Measurements from ENCODE around the gene IQCC.
A peak's percentile ranks its signal among the peaks of the same experiment; 100 is the strongest.
"Not testable (repeated sequence)": the region's sequence is repeated elsewhere in the genome, so short reads cannot be mapped to it uniquely, and the experiment has no call there.

IQCC gene

DNA sequence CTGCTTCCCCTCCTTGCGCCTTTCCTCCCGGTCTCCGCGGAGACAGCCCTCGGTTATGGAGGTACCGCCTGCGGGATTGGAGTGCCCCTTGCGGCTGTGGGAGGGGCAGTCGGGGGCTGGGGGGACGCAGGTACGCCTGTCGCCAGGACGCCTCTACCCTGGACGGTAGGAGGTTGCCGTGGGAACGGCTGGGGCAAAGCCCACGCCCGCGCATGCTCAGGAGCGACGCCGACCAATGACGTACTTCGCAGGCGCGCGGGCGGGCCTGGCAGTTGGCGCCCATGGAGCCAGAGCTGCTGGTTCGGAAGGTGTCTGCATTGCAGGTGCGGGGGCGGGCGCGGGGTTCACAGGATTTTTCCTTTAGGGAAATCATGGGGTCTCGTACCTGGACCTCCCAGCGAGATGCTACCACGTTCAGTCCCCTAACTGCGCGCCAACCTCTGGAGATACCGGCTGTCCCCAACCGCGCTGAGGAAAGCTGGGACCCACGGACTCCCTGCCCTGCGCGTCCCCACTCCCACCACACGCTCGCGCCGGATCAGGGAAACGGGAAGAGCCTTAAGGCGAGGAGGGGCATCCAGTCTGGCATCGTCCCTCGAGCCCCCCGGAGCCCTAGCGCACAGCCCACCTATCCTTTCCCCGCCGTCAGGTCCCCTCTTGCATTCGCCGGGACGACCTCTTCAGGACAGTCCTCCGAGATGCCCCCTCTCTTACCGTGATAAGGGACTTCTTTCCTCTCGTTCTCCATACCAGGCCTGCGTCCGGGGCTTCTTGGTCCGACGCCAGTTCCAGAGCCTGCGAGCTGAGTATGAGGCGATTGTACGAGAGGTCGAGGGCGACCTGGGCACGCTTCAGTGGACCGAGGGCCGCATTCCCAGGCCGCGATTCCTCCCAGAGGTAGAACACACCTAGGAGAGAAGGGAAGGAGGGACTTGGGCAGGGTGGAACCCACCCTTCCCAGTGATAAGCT is at the start of gene IQCC:
TSS of gene IQCC (plus strand) at position 271 of the 970 bp plus-strand sequence. CDS start at position 282, 11 bp downstream.
- peak; percentile 65 to 72 for DNase-seq (ENCODE audit: low read depth in 2 of 2)

DNA sequence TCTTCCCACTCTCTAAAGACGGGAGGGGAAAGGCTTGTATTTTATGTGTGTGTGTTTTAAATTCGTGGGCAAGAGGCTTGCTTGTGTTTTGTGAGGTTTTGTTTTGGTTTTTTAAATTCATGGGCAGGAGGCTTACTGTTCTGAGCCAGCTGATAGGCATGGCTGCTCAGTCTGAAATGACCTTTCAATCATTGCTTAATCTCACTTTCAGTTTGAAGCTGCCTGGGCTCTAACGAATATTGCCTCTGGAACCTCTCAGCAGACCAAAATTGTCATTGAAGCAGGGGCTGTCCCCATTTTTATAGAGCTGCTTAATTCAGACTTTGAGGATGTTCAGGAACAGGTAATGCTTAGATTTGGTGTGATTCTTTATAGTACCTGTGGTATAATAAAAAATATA is 46.3 kb upstream of the IQCC start:
- DNase-seq (ENCODE audit: low read depth in 2 of 2), result no peak

GRCh38 chr1:32163405-32163804 is 42.1 kb upstream of the IQCC start:
- DNase-seq (ENCODE audit: low read depth in 2 of 2), result no peak

- DNase-seq (ENCODE audit: low read depth in 2 of 2), result not testable (repeated sequence)
These were observed 39.8 kb upstream of the IQCC start for GRCh38 chr1:32165633-32166032.

DNA sequence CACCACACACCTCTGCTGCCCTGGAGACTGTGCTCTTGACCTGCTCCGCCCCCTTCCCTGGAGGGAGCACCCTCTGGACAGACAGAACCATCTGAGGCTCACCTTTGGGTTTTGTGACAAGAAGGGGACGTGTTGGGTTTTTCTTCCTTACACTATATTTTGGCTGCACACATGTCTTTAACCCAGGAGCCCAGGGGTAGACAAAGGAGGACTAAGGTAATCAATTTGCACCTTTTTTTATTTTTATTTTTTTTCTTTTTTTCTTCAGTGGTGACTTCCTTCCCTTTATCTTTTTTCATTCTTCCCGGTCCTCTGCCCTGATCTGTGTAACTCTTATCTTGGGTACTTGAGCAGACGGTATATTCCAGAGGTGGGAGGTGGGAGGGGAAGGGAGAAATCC is 34.5 kb upstream of the IQCC start:
- DNase-seq (ENCODE audit: low read depth in 2 of 2), result no peak

DNA sequence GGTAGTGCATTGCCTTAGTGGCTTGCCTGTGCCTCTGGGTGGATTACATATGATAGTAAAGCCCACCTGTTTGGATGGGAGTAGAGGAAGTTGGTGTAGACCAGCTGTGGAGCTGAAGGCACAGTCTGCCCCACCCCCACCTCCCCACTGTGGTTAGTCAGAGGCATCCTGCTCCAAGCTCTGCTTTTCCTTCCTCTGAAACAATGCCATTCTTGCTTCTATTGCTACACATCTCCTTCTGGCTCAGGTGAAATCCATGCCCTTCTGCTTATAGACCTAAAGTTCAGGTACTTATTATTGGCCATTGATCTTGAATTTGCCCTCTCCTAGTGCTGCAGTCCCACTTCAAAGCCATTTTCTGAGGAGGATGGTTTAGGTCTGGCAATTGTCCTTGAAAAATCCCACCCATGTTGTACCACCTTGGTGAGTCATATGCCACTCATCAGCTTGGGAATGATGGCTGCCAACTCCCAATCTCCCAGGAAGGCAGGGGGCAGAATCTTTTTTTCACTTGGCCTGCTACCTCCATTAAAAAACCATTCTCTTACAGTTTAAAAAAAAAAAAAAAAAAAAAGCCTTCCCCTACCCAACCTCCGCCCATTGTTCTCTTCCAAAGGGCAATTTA is 32.7 kb upstream of the IQCC start:
- no peak for DNase-seq (ENCODE audit: low read depth in 2 of 2)

DNA sequence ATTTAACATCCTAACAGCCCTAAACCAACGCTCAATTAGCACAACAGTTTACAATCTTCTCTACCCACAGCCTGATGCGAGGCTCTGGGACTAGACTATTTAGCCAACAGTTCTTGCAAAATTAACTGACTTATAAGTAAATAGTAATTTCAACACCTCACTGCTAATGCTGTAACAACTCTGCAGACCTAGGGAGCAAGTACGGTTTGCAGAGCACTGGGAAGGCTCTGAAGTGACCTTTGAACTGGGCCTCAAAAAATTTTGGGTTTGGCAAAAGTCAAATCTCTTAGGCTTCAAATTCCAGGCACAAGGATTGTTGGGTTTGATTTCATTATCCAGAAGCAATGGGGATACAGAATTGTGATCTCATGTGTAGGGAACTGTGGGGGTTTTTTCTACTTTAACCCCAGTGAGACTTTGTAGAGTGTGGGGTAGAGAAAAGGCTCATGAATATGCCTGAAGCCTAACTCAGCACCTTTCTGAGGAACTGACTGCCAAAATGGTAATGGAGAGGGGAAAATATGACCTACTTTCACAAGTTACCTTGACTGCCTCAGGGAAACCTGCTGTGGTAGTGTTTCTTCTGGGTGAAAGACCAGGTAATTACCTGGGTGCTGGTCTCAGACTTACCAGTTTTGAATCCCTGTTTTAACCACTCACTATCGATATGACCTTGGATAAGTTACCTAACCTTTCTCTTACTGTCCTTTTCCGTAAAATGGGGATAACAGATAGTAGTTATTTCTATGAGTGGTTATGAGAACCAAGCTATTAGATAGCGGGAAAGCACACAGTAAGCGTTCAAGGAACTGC is 26.9 kb upstream of the IQCC start:
- no peak for DNase-seq (ENCODE audit: low read depth in 2 of 2)

- DNase-seq (ENCODE audit: low read depth in 2 of 2), result no peak
These were observed 26.4 kb upstream of the IQCC start for GRCh38 chr1:32179193-32179442.

DNA sequence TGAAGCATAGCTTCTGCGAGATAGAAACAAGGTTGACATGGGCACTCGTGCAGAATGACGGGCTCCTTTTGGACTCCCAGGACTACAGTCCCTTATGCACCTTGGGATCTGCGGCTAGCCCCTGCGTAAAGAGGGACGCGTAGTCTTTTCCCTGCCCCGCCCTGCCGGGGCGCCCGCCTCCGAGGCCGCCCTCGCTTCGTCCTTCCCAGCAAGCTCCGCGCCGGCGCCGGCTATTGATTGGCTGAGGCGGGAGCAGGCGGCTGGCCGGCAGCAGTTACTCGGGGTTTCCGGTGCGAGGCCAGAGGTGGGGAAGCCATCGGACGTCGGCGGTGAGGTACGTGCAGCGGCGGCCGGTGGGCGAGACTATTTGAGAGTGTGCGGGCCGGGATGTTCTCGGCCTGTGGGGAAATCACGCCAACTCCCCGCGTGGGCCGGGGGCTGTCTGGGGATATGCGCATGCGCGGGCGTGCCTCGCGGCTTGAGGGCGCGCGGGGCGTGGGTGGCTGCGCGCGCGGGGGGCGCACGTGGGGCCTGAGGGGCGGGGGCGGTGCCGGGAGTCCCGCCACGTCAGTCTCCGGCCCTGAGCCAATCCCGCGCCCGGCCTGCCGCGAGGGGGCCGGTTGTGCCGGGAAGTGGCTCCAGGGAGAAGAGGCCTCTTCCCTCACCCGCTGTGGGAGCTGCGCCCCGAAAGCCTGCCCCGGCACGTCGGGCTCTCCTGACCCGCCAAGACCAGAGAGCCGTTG is 25.9 kb upstream of the IQCC start, which contains the start of gene TXLNA:
TSS of gene TXLNA (plus strand) at position 233 of the 743 bp plus-strand sequence. CDS start 671 bp downstream, outside the sequence.
- DNase-seq (ENCODE audit: low read depth in 2 of 2), result peak; percentile 75 to 80

- no peak for DNase-seq (ENCODE audit: low read depth in 2 of 2)
These were observed 25.0 kb upstream of the IQCC start for GRCh38 chr1:32180186-32181060.

DNA sequence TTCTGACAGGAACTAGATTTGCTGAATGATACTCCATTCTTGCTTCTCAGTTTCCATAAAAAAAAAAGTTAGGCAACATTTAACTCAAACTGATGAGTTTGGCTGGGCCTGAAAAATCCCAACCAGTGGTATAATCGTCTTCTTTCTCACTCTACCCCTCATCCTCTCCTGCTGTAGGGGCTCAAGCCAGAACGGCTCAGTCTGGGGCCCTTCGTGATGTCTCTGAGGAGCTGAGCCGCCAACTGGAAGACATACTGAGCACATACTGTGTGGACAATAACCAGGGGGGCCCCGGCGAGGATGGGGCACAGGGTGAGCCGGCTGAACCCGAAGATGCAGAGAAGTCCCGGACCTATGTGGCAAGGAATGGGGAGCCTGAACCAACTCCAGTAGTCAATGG is 24.4 kb upstream of the IQCC start:
- no peak for DNase-seq (ENCODE audit: low read depth in 2 of 2)

DNA sequence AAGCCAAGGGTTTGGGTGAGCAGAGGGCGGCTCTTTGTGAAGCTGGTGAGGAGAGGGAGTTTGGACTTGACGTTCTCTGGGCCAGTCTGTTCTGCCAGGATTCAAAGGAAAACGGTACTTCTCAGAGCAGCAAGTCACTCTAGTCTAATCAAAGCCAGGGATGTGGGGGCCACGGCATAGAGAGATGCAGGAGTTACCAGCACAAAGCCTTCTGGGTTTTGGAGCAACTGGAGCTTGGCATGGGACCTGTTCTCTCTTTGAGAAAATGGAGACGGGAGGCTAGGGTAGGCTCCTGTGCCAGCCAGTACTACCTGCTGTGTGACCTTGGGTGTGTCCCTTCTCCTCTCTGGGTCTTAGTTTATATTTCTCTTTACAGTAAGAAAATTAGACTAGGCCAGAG is 23.9 kb upstream of the IQCC start:
- no peak for DNase-seq (ENCODE audit: low read depth in 2 of 2)

DNA sequence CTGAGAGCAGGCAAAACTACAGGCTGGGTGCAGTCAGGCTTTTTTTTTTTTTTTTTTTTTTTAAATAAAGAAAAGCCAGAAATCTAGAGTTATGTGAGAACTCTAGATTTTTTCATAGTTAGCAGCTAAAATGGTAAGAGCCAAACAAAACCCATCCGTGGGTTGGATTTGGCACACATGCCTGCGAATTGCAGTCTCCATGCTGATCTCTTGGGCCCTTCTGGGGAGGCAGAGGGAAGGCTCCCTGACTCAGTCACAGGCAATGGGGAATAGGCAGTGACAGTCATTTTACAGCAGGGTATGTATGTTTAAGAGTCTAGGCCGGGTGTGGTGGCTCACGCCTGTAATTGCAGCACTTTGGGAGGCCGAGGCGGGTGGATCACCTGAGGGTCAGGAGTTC is 23.4 kb upstream of the IQCC start:
- DNase-seq (ENCODE audit: low read depth in 2 of 2), result no peak

DNA sequence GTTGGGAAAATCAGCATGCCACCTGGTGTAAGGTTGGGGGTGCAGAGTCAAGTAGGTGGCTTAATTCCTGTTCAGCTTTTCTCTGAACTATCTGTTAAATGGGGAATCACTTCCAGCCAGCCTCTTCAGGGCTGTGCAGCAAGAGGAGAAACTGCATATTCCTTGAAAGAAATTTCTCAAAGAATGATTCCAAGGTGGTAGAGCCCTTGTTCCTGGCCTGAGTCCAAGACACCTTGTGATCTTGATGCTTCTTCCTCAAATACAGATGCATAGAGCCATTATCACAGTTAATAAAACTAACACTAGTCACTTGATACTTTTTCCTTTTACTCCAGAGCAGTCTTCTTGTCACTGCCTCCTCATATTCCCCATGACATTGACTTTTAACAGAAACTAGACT is 20.8 kb upstream of the IQCC start:
- no peak for DNase-seq (ENCODE audit: low read depth in 2 of 2)

- no peak for DNase-seq (ENCODE audit: low read depth in 2 of 2)
These were observed 19.4 kb upstream of the IQCC start for GRCh38 chr1:32186077-32186476.

DNA sequence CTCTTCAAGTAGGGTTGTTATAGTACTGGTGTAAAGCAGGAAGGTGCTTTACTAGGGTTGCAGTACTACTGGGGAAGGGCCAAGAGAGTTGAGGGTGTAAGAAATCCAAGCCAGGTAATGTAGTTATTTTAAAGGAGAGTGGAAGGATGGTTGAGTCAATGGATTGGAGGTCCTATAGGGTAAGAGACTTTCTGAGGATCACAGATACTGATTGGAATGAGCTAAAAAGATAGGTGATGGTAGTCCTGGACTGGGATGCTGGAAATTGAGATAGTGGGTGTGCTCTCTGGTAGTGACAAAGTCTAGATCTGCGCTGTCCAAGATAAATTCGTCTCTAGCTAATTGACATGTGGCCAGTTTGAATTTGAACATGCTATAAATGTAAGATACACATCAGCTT is 19.0 kb upstream of the IQCC start:
- no peak for DNase-seq (ENCODE audit: low read depth in 2 of 2)

DNA sequence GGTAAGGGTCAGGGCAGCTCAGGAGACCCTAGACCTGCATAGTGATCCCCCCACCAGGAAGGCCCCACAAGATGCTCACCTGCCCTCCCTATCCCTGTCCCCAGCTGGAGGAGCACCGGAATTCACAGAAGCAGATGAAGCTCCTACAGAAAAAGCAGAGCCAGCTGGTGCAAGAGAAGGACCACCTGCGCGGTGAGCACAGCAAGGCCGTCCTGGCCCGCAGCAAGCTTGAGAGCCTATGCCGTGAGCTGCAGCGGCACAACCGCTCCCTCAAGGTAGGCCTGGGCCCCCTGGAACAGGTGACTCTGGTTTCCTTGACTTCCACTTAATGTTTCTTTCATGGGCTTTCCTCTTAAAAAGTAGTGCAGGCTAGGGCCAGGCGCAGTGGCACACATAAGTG is 17.6 kb upstream of the IQCC start:
- no peak for DNase-seq (ENCODE audit: low read depth in 2 of 2)

DNA sequence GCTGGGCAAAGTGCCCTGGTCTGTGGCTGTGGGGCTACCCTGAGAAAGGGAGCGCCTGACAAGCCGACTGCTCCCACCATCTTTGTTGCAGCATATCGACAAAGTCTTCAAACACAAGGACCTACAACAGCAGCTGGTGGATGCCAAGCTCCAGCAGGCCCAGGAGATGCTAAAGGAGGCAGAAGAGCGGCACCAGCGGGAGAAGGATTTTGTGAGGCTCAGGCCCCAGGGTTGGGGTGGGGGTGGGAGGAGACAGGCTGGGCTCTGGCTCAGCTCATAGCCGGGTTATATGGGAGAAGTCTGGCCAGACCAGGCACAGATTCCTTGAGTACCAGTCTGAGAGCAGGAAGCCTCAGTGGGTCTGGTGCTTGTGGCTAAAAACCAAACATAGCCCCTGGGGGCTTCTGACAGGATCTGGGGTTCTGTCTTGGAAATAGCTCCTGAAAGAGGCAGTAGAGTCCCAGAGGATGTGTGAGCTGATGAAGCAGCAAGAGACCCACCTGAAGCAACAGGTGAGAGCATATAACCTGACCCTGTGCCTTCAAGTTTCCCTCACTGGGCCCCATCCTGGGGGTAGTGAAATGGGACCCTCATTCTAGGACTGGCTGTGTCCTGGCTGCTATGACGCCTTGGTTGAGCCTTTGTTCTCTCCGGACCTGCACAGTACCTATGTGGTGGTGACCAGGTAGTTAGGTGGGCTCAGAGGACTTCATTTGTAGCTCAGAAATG is 13.1 kb upstream of the IQCC start:
- DNase-seq (ENCODE audit: low read depth in 2 of 2), result no peak

GRCh38 chr1:32194984-32195383 is 10.5 kb upstream of the IQCC start:
- DNase-seq (ENCODE audit: low read depth in 2 of 2), result no peak

DNA sequence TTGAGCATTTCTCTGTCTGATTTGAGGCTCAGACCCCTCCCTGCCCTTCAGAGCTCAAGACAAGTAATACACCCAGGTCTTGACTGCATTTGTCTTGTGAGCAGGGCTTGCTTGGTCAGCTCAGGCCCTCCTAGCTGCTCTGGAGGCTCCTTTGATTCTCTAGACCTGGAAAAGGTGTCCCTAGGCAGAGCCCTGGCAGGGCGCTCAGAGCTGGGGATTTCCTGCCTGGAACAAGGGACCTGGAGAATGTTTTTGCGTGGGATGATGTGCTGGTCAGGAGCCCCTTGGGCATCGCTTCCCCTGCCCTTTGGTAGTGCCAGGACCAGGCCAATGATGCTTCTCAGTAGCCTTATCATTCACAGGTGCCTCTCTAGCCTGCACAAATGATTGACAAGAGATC is 9.9 kb upstream of the IQCC start:
- DNase-seq (ENCODE audit: low read depth in 2 of 2), result no peak

Measured in stimulated activated CD8-positive, alpha-beta memory T cell treated with anti-CD3 and anti-CD28 coated beads, Interleukin-2, amount 100 ng/mL, for 1 hour (primary cell).